ENCODE results near the gene ANKFN1. TPM values are rescaled to one million over a fixed set of nuclear protein-coding genes. Genes with fewer than 3 reads are reported as not detected.
A peak's percentile ranks its signal among the peaks of the same experiment; 100 is the strongest.

The ANKFN1 gene
- total and polyA plus RNA-seq, 2 of the 13 experiments (the other 11 are each of a cell fraction or from before 2014, with no cell fraction given): not detected

GRCh38 chr17:56347639-56348038, 194.4 kb downstream of the ANKFN1 start (continued):
- no peak for TF ChIP-seq RERE (CRISPR knock-in tag; IDR thresholded peaks at IDR 0.05; ENCODE audit: low read depth)
- TF ChIP-seq ZNF263 (CRISPR knock-in tag; IDR thresholded peaks at IDR 0.05): no peak
- TF ChIP-seq ZNF432 (CRISPR knock-in tag; IDR thresholded peaks at IDR 0.05; ENCODE audit: borderline replicate concordance): no peak
- TF ChIP-seq, protein P1, sequence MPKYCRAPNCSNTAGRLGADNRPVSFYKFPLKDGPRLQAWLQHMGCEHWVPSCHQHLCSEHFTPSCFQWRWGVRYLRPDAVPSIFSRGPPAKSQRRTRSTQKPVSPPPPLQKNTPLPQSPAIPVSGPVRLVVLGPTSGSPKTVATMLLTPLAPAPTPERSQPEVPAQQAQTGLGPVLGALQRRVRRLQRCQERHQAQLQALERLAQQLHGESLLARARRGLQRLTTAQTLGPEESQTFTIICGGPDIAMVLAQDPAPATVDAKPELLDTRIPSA (CRISPR knock-in tag; IDR thresholded peaks at IDR 0.05; ENCODE audit: borderline replicate concordance): no peak

DNA sequence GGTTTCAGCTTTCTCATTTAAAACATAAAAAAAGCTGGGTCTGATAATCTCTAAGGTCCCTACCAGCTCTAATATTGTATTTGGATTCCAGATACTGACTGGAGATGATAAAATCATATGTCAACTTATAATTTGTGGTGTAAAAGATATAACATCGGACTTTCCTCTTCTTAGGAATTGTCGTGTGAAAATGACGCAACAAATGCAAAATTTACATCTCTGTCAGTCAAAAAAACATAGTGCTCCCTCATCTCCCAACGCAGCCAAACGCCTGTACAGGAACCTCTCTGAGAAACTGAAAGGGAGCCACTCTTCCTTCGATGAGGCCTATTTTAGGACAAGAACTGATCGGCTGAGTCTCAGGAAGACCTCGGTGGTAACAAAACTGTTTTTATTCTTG, 197.3 kb downstream of the ANKFN1 start:
- H2AFZ ChIP-seq (ENCODE audit: low read length): no peak overlapping the region
- ChIA-PET CTCF (ENCODE audit: low intra/inter-chr PET ratio, low total read pairs) (no interaction called here), POLR2A (no interaction called here)
- in situ Hi-C loops (cut with HindIII; ENCODE audit: extremely low pct_ligation_motif_present, low pct_unique_long_range_greater_than_20kb): no loop called here
- DNase-seq (ENCODE audit: low spot score): no peak
- FAIRE-seq: no peak
- H3K9me3 ChIP-seq (ENCODE audit: low read length): peaks cover 5% of the 10 kb centered on the region; the same call in 1 of the 2 replicates
- no peaks in the 10 kb centered on the region for H4K20me1 ChIP-seq (ENCODE audit: insufficient read depth, low read length)
- H3K27me3 ChIP-seq (ENCODE audit: control insufficient read depth in 1 of 2, insufficient read depth in 2 of 2, low read length in 2 of 2): no peaks in the 10 kb centered on the region
- no peak overlapping the region for H3K9ac ChIP-seq (ENCODE audit: insufficient read depth, low read depth, low read length)
- H3K4me2 ChIP-seq (ENCODE audit: low read depth, low read length): no peak overlapping the region
- H3K36me3 ChIP-seq (replicated peaks in 1 of 2; ENCODE audit: control insufficient read depth in 1 of 2, insufficient read depth in 2 of 2, low read length in 2 of 2): no peaks in the 10 kb centered on the region
- 10% methylated on average over 8 of the region's 8 CpGs for WGBS (ENCODE audit: low lambda C conversion rate)
- BruUV-seq (replicated peaks): no TSS peak
- H3K4me1 ChIP-seq (ENCODE audit: insufficient read depth, low read length): no peaks in the 10 kb centered on the region
- H3K27ac ChIP-seq (ENCODE audit: extremely low read length, insufficient read depth, low read length): no peak overlapping the region
- H3K4me3 ChIP-seq (replicated peaks in 1 of 3; ENCODE audit: insufficient read depth in 1 of 3, low read depth in 2 of 3, low read length in 3 of 3): no peak overlapping the region
- ATAC-seq: no peak
- intact Hi-C loops (cut with micrococcal nuclease; ENCODE audit: unreplicated experiment): no loop called here
- H3K79me2 ChIP-seq (ENCODE audit: insufficient read depth, low read length): no peaks in the 10 kb centered on the region
- TF ChIP-seq ZGPAT (CRISPR knock-in tag; IDR thresholded peaks at IDR 0.05) (no peak), HES4 (CRISPR knock-in tag; IDR thresholded peaks at IDR 0.05; ENCODE audit: borderline replicate concordance) (no peak), ATF7 (IDR thresholded peaks at IDR 0.05) (peak; percentile 42; the same call in 1 of the 2 replicates), ATF7 (CRISPR knock-in tag; IDR thresholded peaks at IDR 0.05) (no peak), ZNF234 (CRISPR knock-in tag; conservative IDR thresholded peaks at IDR 0.05) (no peak), DDIT3 (CRISPR knock-in tag; IDR thresholded peaks at IDR 0.05) (no peak)

Measured in HepG2 (cell line).